HG02571 (cell line): Measurements from ENCODE around the gene GUCY2C.
"Not testable (repeated sequence)": the region's sequence is repeated elsewhere in the genome, so short reads cannot be mapped to it uniquely, and the experiment has no call there.

ENCODE experiments used
- ATAC-seq: cut with Tn5 transposase; IDR thresholded peaks from one replicate; pipeline ENCODE4 v1.9.1; 2021; ENCODE audit warnings: mild to moderate bottlenecking, moderate library complexity; ENCODE audit not compliant: unreplicated experiment

Gene GUCY2C

GRCh38 chr12:14689144-14689543 is 7.3 kb downstream of the GUCY2C start:
- no peak for ATAC-seq

- not testable (repeated sequence) for ATAC-seq
Observed at GRCh38 chr12:14682231-14682630, 14.2 kb downstream of the GUCY2C start.

GRCh38 chr12:14681625-14682024 is 14.8 kb downstream of the GUCY2C start:
- no peak for ATAC-seq

- no peak for ATAC-seq
Observed at GRCh38 chr12:14681190-14681589, 15.2 kb downstream of the GUCY2C start.

- no peak for ATAC-seq
Observed at GRCh38 chr12:14678547-14679150, 17.8 kb downstream of the GUCY2C start.

- ATAC-seq = no peak
Observed at GRCh38 chr12:14668591-14668990, 27.8 kb downstream of the GUCY2C start.

GRCh38 chr12:14665354-14666348 is 30.7 kb downstream of the GUCY2C start:
- no peak for ATAC-seq

GRCh38 chr12:14664434-14665023 is 31.9 kb downstream of the GUCY2C start:
- ATAC-seq = no peak

GRCh38 chr12:14663002-14663401 is 33.4 kb downstream of the GUCY2C start:
- ATAC-seq = no peak

GRCh38 chr12:14656846-14657245 is 39.6 kb downstream of the GUCY2C start:
- ATAC-seq = no peak

- ATAC-seq = no peak
Observed at GRCh38 chr12:14655284-14655683, 41.1 kb downstream of the GUCY2C start.

GRCh38 chr12:14654842-14655241 is 41.6 kb downstream of the GUCY2C start:
- ATAC-seq = no peak

GRCh38 chr12:14654416-14654815 is 42.0 kb downstream of the GUCY2C start:
- no peak for ATAC-seq

GRCh38 chr12:14652483-14652882 is 43.9 kb downstream of the GUCY2C start:
- ATAC-seq = no peak

- no peak for ATAC-seq
Observed at GRCh38 chr12:14651371-14651770, 45.0 kb downstream of the GUCY2C start.

GRCh38 chr12:14650789-14651188 is 45.6 kb downstream of the GUCY2C start:
- no peak for ATAC-seq

GRCh38 chr12:14647028-14647750 is 49.2 kb downstream of the GUCY2C start:
- no peak for ATAC-seq

GRCh38 chr12:14643251-14643650 is 53.1 kb downstream of the GUCY2C start:
- ATAC-seq = no peak

GRCh38 chr12:14638066-14638465 is 58.3 kb downstream of the GUCY2C start:
- ATAC-seq = no peak

- no peak for ATAC-seq
Observed at GRCh38 chr12:14635776-14636175, 60.6 kb downstream of the GUCY2C start.

- no peak for ATAC-seq
Observed at GRCh38 chr12:14630793-14631192, 65.6 kb downstream of the GUCY2C start.
